Liver (tissue), 9 donors: ENCODE data around the gene ALDH3B2. TPM values are rescaled to one million over a fixed set of nuclear protein-coding genes. Genes with fewer than 3 reads are reported as not detected.

ENCODE experiments used
- DNase-seq: peaks from one replicate; pipeline ENCODE4 v3.0.0-alpha.2; 2017; ENCODE audit warnings: low spot score
- H3K27ac ChIP-seq, 2 donors: one replicate each; pipeline ENCODE4 v1.7.0; 2013; ENCODE audit warnings: inconsistent platforms in 2 of 2, low read length in 2 of 2, control low read depth in 1 of 2, low read depth in 1 of 2, mild to moderate bottlenecking in 1 of 2
- H3K27me3 ChIP-seq, 4 donors: one replicate each; pipeline versions ENCODE4 v1.6.1 to v1.7.0; 2013; ENCODE audit warnings: low read length in 3 of 4, inconsistent platforms in 1 of 4, mild to moderate bottlenecking in 1 of 4, moderate library complexity in 1 of 4; ENCODE audit not compliant: control insufficient read depth in 4 of 4, insufficient read depth in 4 of 4
- H3K36me3 ChIP-seq, 4 donors: one replicate each; pipeline versions ENCODE4 v1.6.1 to v1.7.0; 2013; ENCODE audit warnings: low read length in 3 of 4, mild to moderate bottlenecking in 3 of 4, low read depth in 1 of 4, moderate library complexity in 1 of 4; ENCODE audit not compliant: control insufficient read depth in 4 of 4, insufficient read depth in 3 of 4
- H3K4me1 ChIP-seq, 4 donors: one replicate each; pipeline versions ENCODE4 v1.6.1 to v1.7.0; 2013; ENCODE audit warnings: low read length in 3 of 4, mild to moderate bottlenecking in 3 of 4, moderate library complexity in 1 of 4; ENCODE audit not compliant: control insufficient read depth in 4 of 4, insufficient read depth in 4 of 4
- H3K4me3 ChIP-seq, 3 donors: one replicate each; pipeline versions ENCODE4 v1.6.1 to v1.7.0; 2013; ENCODE audit warnings: low read length in 3 of 3, control low read depth in 1 of 3, low read depth in 1 of 3, mild to moderate bottlenecking in 1 of 3
- H3K9ac ChIP-seq, 2 donors: one replicate each; pipeline ENCODE4 v1.7.0; 2013; ENCODE audit warnings: low read length in 2 of 2, mild to moderate bottlenecking in 2 of 2, moderate library complexity in 2 of 2, control low read depth in 1 of 2, low read depth in 1 of 2
- H3K9me3 ChIP-seq, 4 donors: one replicate each; pipeline versions ENCODE4 v1.6.1 to v1.7.0; 2013; ENCODE audit warnings: low read length in 3 of 4; ENCODE audit not compliant: control insufficient read depth in 4 of 4
- ATF3 ChIP-seq: IDR thresholded peaks from 2 replicates; pipeline ENCODE4 v1.6.1; 2016; ENCODE audit warnings: antibody characterized with exemption
- EGR1 ChIP-seq, 2 donors: IDR thresholded peaks; 2 replicates each; pipeline ENCODE4 v1.6.1; 2016 to 2018; ENCODE audit warnings: antibody characterized with exemption in 2 of 2, low read depth in 2 of 2
- FOXA1 ChIP-seq: IDR thresholded peaks from 2 replicates; pipeline ENCODE4 v1.6.1; 2016; ENCODE audit warnings: antibody characterized with exemption
- GABPA ChIP-seq, 2 donors: IDR thresholded peaks in 1 of 2; conservative IDR thresholded peaks in 1 of 2; 2 replicates each; pipeline ENCODE4 v1.6.1; 2016; ENCODE audit warnings: antibody characterized with exemption in 2 of 2, mild to moderate bottlenecking in 1 of 2, moderate library complexity in 1 of 2
- HNF4A ChIP-seq, 2 donors: conservative IDR thresholded peaks; 2 replicates each; pipeline ENCODE4 v1.6.1; 2016; ENCODE audit warnings: antibody characterized with exemption in 2 of 2, mild to moderate bottlenecking in 2 of 2
- HNF4G ChIP-seq: IDR thresholded peaks from 2 replicates; pipeline ENCODE4 v1.6.1; 2016; ENCODE audit warnings: antibody characterized with exemption
- JUND ChIP-seq, 2 donors: IDR thresholded peaks; 2 replicates each; pipeline ENCODE4 v1.6.1; 2016; ENCODE audit warnings: antibody characterized with exemption in 2 of 2
- NR2F2 ChIP-seq: IDR thresholded peaks from 2 replicates; pipeline ENCODE4 v1.6.1; 2016; ENCODE audit warnings: antibody characterized with exemption
- RAD21 ChIP-seq, 2 donors: IDR thresholded peaks; 2 replicates each; pipeline ENCODE4 v1.6.1; 2016; ENCODE audit warnings: antibody characterized with exemption in 2 of 2, mild to moderate bottlenecking in 2 of 2
- REST ChIP-seq: IDR thresholded peaks from 2 replicates; pipeline ENCODE4 v1.6.1; 2016; ENCODE audit warnings: antibody characterized with exemption, mild to moderate bottlenecking
- SP1 ChIP-seq: IDR thresholded peaks from 2 replicates; pipeline ENCODE4 v1.6.1; 2018; ENCODE audit warnings: antibody characterized with exemption, mild to moderate bottlenecking
- YY1 ChIP-seq: IDR thresholded peaks from 2 replicates; pipeline ENCODE4 v1.6.1; 2016; ENCODE audit warnings: antibody characterized with exemption, mild to moderate bottlenecking
- ZBTB33 ChIP-seq: IDR thresholded peaks from 2 replicates; pipeline ENCODE4 v1.6.1; 2016; ENCODE audit warnings: antibody characterized with exemption
- WGBS: extraction: QIAGEN DNeasy Blood & Tissue Kit; methylation state at CpG from one replicate; pipeline ENCODE4 v1.1.7; 2013; 5-methylcytosine and 5-hydroxymethylcytosine counted together
- polyA plus RNA-seq, 2 donors: library from polyadenylated mRNA; stranded (reverse) in 1 of 2; unstranded in 1 of 2; fragments of 200-250 nt in 1 of 2; fragments of >200 nt in 1 of 2; fragmentation: Nextera tagmentation in 1 of 2; extraction: Ambion mirVana in 1 of 2; gene quantifications; one replicate each; pipeline versions ENCODE4 v1.2.1 to v1.2.3, GENCODE V29; 2013 to 2015
- total RNA-seq, 2 donors: library from RNA; depleted of rRNA; stranded (reverse); fragments of >200 nt; gene quantifications; one replicate each; pipeline ENCODE4 v1.2.3, GENCODE V29; 2014
- TF ChIP-seq, protein P1 (sequence below): fragments of 150-350 bp; IDR thresholded peaks from 2 replicates; pipeline ENCODE4 v1.5.1; 2017; ENCODE audit warnings: improper control_type of control experiment, low read depth, low read length; ENCODE audit not compliant: missing input control
- donor health status: healthy.
- donor health status: healthy.
- donor health status: healthy.
- donor health status: healthy.
- donor health status: healthy.

ALDH3B2 gene
- total and polyA plus RNA-seq, 4 donors: not detected

DNA sequence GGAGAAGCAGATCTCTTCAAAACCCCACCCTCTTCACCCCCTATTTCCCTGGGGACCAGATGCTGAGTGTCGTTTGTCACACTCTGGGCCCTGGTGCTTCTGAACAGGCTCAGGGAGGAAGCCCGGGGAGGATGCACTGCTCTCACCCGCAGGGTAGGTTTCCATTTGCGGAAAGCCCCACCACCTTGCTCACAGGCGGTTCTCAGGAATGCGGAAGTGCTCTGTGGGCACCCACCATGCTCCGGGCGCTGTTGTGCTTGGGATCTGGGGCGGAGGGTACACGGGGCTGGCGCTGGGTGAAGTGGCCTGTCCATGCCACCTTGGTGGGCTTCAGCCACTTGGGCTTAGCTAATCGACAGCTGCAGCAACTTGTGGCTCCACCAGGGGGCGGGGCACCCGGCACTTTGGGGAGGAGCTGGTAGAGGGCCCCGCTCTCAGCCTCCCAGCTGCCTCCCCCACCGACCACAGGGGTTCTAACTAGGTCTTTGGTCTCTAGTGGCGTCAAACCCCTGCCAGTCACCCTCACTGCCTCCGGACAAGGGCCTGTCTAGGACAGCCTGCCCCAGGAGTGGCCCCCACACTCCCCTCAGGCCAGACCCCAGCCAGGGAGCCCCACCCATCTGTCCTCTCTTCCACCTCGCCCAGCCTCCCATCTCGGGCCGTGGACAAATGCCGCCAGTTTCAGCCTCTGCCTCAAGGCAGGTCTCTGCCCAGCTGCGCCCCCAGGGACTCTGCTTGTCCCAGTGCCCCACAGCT, 60.3 kb downstream of the ALDH3B2 start (continued):
- TF ChIP-seq, protein P1, sequence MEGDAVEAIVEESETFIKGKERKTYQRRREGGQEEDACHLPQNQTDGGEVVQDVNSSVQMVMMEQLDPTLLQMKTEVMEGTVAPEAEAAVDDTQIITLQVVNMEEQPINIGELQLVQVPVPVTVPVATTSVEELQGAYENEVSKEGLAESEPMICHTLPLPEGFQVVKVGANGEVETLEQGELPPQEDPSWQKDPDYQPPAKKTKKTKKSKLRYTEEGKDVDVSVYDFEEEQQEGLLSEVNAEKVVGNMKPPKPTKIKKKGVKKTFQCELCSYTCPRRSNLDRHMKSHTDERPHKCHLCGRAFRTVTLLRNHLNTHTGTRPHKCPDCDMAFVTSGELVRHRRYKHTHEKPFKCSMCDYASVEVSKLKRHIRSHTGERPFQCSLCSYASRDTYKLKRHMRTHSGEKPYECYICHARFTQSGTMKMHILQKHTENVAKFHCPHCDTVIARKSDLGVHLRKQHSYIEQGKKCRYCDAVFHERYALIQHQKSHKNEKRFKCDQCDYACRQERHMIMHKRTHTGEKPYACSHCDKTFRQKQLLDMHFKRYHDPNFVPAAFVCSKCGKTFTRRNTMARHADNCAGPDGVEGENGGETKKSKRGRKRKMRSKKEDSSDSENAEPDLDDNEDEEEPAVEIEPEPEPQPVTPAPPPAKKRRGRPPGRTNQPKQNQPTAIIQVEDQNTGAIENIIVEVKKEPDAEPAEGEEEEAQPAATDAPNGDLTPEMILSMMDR: peak; percentile 53
- TF ChIP-seq GABPA (IDR thresholded peaks at IDR 0.05 in 1 of 2, conservative IDR thresholded peaks at IDR 0.05 in 1 of 2): no peak
- no peak for TF ChIP-seq NR2F2
- peak; percentile 18 to 63 for TF ChIP-seq RAD21 (IDR thresholded peaks at IDR 0.05)

GRCh38 chr11:67613313-67613959, 61.0 kb downstream of the ALDH3B2 start:
- Histone ChIP-seq H3K4me3 (no peak overlapping the region), H3K27me3 (no peaks in the 10 kb centered on the region), H3K27ac (no peak overlapping the region), H3K36me3 (peaks cover 7 to 33% (median 17%) of the 10 kb centered on the region in 4 donors), H3K4me1 (peaks cover 3 to 25% (median 14%) of the 10 kb centered on the region in 4 donors), H3K9me3 (no peaks in the 10 kb centered on the region), H3K9ac (no peak overlapping the region)
- WGBS: 90% methylated on average over 17 of the region's 17 CpGs
- no peak for DNase-seq
- TF ChIP-seq YY1: no peak
- no peak for TF ChIP-seq HNF4G
- TF ChIP-seq ZBTB33: no peak
- no peak for TF ChIP-seq FOXA1
- TF ChIP-seq REST: no peak

DNA sequence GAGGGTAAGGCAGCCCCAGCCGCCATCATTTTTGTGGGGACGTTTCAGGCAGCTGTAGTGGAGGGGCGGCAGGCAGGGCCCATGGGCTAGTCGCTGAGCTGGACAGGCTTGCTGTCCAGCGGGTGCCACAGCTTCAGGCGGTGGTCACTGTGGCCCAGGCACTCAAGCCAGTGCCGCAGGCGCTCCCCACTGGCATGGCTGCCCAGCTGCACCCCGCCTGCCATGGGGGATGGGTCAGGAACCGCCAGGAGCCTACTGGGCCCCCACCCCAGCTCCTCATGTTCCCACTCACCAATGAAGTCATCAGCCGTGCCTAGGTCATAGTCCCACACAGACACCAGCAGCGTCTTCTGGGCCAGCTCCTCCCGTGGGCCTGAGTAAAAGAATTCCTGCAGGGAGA, 61.7 kb downstream of the ALDH3B2 start:
- no peaks in the 10 kb centered on the region for H3K27me3 ChIP-seq
- no peak overlapping the region for H3K9ac ChIP-seq
- DNase-seq: no peak
- WGBS: 95% methylated on average over 13 of the region's 13 CpGs
- H3K27ac ChIP-seq: no peak overlapping the region
- no peak overlapping the region for H3K4me3 ChIP-seq
- peaks cover 7 to 33% (median 16%) of the 10 kb centered on the region in 4 donors for H3K36me3 ChIP-seq
- no peaks in the 10 kb centered on the region for H3K9me3 ChIP-seq
- peaks cover 7 to 32% (median 18%) of the 10 kb centered on the region in 4 donors for H3K4me1 ChIP-seq
- TF ChIP-seq ATF3 (no peak), REST (no peak), SP1 (no peak), EGR1 (IDR thresholded peaks at IDR 0.05; ENCODE audit: low read depth in 2 of 2) (no peak), FOXA1 (no peak), GABPA (IDR thresholded peaks at IDR 0.05 in 1 of 2, conservative IDR thresholded peaks at IDR 0.05 in 1 of 2) (no peak), NR2F2 (no peak), JUND (IDR thresholded peaks at IDR 0.05) (no peak), HNF4A (conservative IDR thresholded peaks at IDR 0.05) (no peak)
- TF ChIP-seq, protein P1: no peak
